Measurements from ENCODE around the gene LPP. TPM values are rescaled to one million over a fixed set of nuclear protein-coding genes. Genes with fewer than 3 reads are reported as not detected.

LPP gene
- total RNA-seq, 1 donor from 2014 or later, result 54.9 TPM

GRCh38 chr3:188489639-188490405 is 335.9 kb downstream of the LPP start:
- intact Hi-C loops (cut with micrococcal nuclease), result no loop called here

DNA sequence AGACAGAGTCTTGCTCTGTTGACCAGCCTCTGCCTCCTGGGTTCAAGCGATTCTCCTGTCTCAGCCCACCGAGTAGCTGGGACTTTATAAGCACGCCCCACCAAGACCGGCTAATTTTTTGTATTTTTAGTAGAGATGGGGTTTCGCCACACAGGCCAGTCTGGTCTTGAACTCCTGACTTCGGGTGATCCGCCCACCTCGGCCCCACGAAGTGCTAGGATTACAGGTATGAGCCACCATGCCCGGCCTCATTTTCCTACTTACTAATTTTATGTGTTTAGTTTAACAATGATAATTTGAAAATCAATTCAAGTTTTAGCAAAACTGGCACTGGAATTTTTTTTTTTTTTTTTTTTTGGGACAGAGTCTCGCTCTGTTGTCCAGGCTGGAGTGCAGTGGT is 336.5 kb downstream of the LPP start:
- intact Hi-C loops (cut with micrococcal nuclease), result no loop called here

DNA sequence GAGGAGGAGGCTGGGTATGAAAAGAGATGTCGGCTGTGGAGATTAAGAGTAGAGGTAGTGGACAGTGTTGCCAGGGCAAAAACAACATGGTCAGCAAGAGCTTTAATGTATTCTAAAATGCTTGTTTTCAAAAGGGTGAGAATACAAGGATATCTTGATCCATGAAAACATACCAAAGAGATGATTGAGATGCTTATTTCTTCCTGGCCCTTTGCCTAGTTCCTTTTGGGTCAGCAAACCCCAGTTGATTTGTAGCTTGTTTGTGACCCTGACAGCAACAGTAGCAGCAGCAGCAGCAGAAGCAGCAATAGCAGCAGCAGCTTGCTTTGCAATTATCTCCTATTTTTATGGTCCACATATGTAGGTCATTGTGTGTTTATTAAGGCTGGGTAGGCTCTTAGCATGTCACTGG is 337.3 kb downstream of the LPP start:
- intact Hi-C loops (cut with micrococcal nuclease), result no loop called here

- intact Hi-C loops (cut with micrococcal nuclease), result no loop called here
Observed at GRCh38 chr3:188496390-188496789, 342.4 kb downstream of the LPP start.

GRCh38 chr3:188497021-188497420 is 343.1 kb downstream of the LPP start:
- intact Hi-C loops (cut with micrococcal nuclease), result no loop called here

- intact Hi-C loops (cut with micrococcal nuclease), result no loop called here
Observed at GRCh38 chr3:188503647-188504046, 349.7 kb downstream of the LPP start.

GRCh38 chr3:188505151-188505550 is 351.2 kb downstream of the LPP start:
- intact Hi-C loops (cut with micrococcal nuclease), result no loop called here

DNA sequence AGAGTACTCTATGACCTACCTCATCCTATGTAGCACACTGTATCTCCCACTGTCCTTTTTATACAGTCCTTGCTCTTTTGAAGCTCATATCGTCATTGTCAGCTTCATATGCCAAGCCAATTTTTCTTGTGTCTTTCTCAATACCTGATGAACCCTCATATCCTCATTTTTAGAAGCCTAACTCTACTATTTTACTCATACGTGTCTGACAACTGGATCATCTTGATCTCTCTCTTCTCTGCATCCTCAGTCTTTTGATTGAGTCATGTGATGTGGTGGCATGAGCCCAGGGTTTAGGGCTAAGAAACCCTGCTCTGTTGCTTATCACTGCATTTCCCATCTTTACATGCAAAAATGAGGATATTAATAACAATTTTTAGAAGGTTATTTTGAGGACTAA is 352.0 kb downstream of the LPP start:
- intact Hi-C loops (cut with micrococcal nuclease), result no loop called here

GRCh38 chr3:188506446-188506845 is 352.5 kb downstream of the LPP start:
- intact Hi-C loops (cut with micrococcal nuclease), result no loop called here

GRCh38 chr3:188507244-188507720 is 353.3 kb downstream of the LPP start:
- intact Hi-C loops (cut with micrococcal nuclease), result no loop called here

GRCh38 chr3:188508454-188508853 is 354.5 kb downstream of the LPP start:
- intact Hi-C loops (cut with micrococcal nuclease), result no loop called here

- intact Hi-C loops (cut with micrococcal nuclease), result no loop called here
Observed at GRCh38 chr3:188509316-188509715, 355.4 kb downstream of the LPP start.

DNA sequence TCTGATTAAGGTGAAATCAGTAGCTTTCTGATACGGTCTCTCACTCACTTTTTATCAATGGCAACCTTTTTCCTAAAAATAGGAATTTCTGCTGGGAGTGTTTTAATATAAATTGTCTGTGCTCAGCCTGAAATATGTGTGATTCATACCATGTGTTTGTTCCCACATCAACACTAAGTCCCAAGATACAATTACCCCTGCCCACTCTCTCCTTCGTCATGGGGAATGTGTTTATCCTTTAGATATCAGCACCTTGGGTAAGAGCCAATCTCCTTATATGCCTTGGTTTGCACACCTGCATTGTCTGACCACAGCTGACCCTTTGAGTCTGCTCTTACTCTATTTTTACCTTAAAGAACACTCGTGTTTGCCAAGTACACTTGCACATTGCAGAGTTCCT is 356.4 kb downstream of the LPP start:
- intact Hi-C loops (cut with micrococcal nuclease), result no loop called here

GRCh38 chr3:188513662-188514328 is 359.8 kb downstream of the LPP start:
- intact Hi-C loops (cut with micrococcal nuclease), result no loop called here

DNA sequence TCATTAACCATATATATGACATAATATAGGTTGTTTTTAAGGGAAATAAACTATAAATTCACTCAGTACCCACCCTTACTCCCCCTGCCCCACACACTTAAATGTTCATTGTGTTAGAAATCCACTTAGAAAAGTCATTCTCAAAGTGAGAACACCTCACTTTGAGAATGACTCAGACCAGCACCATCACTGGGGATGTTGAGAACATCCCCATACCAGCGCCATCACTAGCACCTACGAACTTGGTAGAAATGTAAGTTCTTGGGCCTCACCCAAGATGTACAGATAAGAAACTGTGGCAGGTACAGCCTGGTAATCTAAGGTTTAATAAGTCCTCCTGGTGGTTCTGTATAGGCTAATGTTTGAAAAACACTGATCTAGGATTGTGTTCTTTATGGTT is 362.6 kb downstream of the LPP start:
- intact Hi-C loops (cut with micrococcal nuclease), result no loop called here

DNA sequence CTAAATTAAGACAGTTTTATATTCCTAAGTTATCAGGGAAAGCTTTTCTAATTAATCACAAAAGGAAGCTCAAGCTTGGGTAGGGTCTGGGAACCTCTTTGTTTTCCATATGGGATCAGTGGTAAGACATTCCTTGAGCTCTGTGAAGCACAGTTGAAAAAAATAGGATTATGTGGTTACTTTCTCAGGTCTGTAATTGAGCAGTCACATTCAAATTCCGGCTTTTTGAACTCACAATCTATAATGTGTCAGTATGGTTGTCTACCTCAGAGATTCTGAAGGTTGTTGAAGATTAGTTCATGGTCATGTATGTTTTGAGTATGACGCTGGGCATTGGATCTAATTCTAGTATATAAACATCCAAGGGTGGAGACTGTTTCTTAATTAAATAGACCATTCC is 364.5 kb downstream of the LPP start:
- intact Hi-C loops (cut with micrococcal nuclease), result no loop called here

GRCh38 chr3:188518835-188519452 is 365.0 kb downstream of the LPP start:
- intact Hi-C loops (cut with micrococcal nuclease), result no loop called here

- intact Hi-C loops (cut with micrococcal nuclease), result no loop called here
Observed at GRCh38 chr3:188520466-188520865, 366.5 kb downstream of the LPP start.

DNA sequence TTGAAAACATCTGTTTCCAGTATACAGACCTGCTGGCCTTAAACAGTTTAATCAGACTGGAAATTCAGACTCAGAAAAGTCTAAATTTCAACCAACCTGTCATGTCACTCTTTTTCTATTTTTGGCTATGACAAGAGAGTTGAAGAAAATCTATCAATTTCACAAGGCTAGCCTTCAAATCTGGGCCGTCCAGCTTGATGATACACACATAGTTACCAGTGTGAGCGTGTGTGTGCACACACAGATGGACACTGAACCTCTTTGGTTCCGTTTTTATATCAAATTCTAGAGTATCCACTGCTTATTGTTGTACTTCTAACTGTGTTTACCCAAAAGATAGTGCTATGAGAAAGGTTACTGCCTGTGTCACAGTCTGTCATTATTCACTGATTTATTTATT is 368.2 kb downstream of the LPP start:
- intact Hi-C loops (cut with micrococcal nuclease), result no loop called here

DNA sequence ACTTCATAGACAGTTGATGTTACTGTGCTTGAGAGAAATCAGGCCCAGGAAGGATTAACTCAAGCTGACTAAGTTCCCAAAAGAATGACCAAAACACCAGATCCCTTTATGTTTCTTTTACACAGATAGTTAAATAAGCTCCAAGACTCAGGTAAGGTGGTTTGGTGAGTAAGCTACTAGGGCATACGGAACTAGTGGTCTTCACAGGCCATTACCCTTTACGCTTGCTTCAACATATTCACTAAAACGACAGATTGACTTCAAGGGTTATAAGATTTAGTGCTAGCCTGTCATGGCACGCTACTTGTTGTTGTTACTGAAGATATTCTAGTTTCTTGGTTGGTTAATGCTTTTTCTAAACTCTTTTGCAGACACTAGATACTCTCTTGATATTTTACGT is 369.3 kb downstream of the LPP start:
- intact Hi-C loops (cut with micrococcal nuclease), result no loop called here

GRCh38 chr3:188524052-188524451 is 370.1 kb downstream of the LPP start:
- intact Hi-C loops (cut with micrococcal nuclease), result no loop called here

DNA sequence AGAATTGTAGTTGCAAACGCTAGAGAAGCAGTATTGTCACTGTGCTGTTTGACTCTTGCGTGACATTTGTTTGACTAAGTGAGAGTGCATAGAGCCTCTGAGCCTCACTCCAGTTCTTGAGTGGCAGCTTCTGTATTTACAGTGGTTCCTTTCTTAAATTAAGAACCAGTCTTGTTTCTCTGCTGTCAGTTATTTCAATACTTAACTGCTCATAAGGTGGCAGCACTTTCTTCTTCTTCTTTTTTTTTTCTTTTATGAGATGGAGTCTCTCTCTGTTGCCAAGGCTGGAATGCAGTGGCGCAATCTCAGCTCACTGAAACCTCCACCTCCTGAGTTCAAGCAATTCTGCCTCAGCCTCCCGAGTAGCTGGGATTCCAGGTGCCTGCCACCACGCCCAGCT is 372.1 kb downstream of the LPP start:
- intact Hi-C loops (cut with micrococcal nuclease), result no loop called here
